Measurements from ENCODE around the gene SH3RF3. TPM values are rescaled to one million over a fixed set of nuclear protein-coding genes. Genes with fewer than 3 reads are reported as not detected.

SH3RF3 gene
- total and polyA plus RNA-seq, 5 donors = 5.7 to 8.8 (median 8.1) TPM

Small RNAs within 50 kb of the gene (microRNA-seq; reads per million reads assigned to microRNA genes)
- gene MIR4265 = 0 reads per million in 2 donors
- gene MIR4266 = 0 reads per million in 2 donors

Other genes starting within 250 kb of the SH3RF3 start
- under 1 TPM in 1 of 4 donors, not detected in 3; 0.09 TPM for gene EDAR, start 140.0 kb upstream of the SH3RF3 start, total RNA-seq
- gene EDAR, start 140.0 kb upstream of the SH3RF3 start, polyA plus RNA-seq = not detected